COR-L47 (cell line): ENCODE measurements around the gene USO1.
"Not testable (repeated sequence)": the region's sequence is repeated elsewhere in the genome, so short reads cannot be mapped to it uniquely, and the experiment has no call there.

Experiments used
- DNase-seq: peaks from one replicate; lab custom pipeline; 2025; lab: John Stamatoyannopoulos, UW

USO1 gene

DNA sequence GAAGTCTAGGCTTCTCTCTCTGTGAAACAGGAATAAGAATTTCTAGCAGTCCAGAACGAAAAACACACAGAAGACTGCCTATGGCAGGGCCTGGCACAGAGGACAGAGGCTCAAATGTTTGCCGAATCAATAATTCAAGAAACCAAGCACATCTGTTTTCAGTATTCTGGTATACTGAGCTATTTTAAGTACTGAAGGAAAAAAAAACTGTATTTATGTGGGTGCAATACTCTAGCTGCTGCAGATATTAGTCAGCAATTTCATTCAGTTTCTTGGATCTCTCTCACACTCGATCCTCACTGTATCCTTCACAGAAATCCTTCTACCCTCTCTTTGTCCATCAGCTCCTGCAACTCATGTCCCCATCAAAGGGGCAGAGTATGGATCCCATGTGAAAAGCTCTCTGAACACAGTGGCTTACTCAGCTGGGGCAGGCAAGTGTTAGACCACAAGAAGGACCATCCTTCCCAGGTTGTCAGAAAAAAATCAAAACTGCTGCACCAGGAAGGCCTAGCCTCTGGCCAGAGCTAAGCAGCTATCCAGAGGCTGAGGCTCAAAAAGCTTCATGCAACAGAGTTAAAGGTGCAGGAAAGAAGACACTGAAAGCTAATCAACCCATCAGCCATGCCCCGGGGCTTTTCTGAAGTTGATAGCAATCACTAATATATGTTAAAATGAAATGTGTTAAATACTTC lies 9.1 kb upstream of the USO1 start:
- DNase-seq, result no peak

- not testable (repeated sequence) for DNase-seq
Measured at GRCh38 chr4:75716054-75716453, 8.3 kb upstream of the USO1 start.

- no peak for DNase-seq
Measured at GRCh38 chr4:75717408-75717807, 7.0 kb upstream of the USO1 start.

- DNase-seq, result no peak
Measured at GRCh38 chr4:75718529-75718928, 5.8 kb upstream of the USO1 start.

DNA sequence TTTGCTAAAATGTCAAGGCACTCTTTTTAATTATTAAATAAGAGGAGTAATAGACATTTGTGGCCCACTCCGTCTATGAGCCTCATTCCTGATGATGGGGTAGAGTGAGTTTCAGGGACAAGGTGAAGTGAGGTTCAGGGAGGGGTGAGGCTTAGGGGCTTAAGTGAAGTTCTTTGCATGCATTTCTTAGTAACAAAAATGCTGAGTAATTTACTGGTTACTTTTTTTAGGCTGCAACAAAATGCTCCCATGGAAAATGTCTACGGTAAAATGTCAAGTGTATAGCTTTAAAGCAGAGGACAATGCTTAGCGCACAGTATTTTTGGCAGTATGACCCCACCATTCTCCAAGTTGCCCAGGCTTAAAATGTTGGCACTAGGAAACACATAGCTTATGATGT lies 2.0 kb upstream of the USO1 start:
- no peak for DNase-seq

- DNase-seq, result peak; percentile 16
Measured at GRCh38 chr4:75723163-75724065, 963 bp upstream of the USO1 start.

DNA sequence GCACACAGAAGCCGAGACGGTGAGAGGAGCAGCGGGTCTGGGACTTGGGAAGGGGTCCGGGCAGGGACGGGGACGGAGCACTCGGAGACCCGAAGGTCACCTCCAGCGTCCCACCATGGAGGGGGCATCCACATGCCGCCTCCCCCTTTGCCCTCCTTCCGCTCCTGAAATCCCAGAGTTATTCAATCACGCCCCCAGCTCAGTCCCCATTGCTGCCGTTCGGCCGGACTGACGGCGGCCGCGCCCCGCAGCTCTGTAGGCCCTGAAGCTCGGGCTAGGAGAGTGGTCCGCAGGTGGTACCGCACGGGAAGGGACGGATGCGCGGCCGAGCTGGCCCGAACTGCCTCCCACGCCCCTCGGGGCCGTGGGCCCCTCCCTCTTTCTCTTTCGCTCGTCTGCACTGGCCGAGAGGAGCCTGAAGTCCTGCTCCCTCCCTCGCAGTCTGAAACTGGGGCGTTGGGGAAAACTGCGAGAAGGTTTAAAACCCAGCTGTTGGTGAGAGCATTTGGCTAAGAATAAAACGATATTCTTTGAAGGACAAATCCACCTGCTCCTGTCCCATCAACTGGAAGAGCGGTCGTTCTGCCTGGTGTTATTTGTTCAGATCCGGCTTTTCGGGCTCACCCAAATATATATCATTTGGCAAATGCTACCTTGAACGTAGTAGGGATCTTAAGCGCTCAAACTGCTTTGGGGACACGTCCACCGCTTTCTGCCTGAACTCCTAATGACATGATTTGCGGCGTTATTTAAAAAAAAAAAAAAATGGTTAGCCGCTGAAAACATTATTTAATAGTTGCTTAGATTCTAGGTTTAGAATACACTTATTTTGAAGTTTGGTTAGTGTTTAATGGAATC lies 719 bp downstream of the USO1 start:
- peak; percentile 16 for DNase-seq

GRCh38 chr4:75725942-75726538 lies 1.7 kb downstream of the USO1 start:
- DNase-seq, result not testable (repeated sequence)

DNA sequence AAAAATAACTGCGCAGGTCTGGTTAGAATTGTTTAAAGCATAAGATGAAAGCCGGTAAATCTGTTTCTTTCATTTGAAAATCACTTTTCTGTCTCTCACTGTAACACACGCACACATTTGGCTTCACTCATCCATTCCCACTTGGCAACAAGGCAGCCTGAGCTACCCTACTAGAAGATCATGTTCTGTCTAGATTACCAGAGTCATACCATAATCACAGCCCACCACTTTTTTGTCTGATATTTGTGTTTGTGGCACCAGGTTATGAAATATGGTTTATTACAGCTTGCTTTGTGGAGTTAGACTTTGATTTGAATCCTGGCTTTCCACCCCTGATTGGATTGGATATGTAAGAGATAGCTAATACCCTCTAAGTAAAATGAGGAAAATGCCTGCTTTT lies 2.2 kb downstream of the USO1 start:
- no peak for DNase-seq

- DNase-seq, result no peak
Measured at GRCh38 chr4:75727073-75727472, 2.7 kb downstream of the USO1 start.

DNA sequence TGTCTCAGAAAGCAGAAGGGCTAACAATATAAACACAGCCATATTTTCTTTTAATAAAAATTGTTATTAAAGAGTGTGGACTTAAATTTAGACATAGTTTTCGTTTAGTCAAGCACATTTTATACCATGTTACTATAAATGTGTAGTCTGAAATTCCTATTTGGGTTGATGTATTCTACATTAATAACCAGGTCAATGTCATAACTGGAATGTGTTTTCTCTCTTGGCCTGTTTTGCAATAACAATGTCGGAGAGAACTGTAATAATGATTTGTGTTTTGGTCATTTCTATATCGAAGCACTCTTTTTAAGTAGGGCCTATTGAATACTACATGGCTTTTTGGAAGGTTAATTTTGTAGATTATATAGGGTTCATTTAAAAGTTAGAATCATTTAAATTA lies 5.5 kb downstream of the USO1 start:
- DNase-seq, result no peak

DNA sequence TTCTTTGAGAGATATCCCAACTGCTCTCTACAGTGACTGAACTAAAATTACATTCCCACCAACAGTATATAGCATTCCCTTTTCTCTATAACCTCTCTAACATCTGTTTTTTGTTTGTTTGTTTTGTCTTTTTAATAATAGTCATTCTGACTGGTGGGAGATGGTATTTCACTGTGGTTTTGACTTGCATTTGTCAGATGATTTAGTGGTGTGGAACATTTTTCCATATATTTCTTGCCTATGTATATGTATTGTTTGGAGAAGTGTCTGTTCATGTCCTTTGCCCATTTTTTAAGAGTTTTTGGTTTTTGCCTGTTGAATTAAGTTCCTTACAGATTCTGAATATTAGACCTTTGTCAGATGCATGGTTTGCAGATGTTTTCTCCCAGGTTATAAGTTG lies 9.0 kb downstream of the USO1 start:
- DNase-seq, result no peak

GRCh38 chr4:75735525-75735924 lies 11.1 kb downstream of the USO1 start:
- DNase-seq, result no peak

- no peak for DNase-seq
Measured at GRCh38 chr4:75736862-75737261, 12.5 kb downstream of the USO1 start.

DNA sequence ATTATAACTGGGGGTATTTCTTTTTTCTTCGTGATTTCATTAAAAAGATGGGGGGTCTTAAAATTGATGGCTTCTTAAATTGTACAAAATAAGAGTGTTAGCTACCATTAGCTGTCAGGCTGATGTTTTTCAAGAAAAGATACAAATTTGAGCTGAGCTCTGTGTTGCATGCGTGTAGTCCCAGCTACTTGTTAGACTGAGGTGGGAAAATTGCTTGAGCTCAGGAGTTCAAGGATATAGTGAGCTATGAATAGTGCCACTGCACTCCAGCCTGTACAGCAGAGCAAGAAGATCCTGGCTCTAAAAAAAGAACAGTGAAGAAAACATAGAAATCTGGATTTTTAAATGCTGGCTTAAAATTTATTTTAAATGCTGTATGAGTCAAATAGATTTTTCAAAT lies 13.0 kb downstream of the USO1 start:
- DNase-seq, result no peak

GRCh38 chr4:75741027-75741426 lies 16.6 kb downstream of the USO1 start:
- no peak for DNase-seq

DNA sequence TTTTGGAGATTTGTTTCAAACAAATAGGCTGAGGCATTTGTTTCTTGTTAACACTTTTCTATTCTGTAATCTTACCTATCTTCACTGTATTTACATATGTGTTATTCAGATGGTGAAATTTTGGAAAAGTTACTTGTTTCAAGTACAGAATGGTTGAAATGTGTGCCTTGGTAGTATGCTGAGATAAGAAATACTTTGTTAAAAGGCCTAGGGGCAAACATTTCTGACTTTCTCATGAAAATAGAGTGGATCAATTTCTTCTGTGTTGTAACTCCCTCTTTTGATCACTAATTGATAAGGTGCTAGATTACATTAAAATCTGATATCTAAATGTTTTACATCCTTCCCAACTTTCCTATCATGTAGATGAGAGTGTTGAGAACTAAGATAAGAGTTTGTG lies 18.1 kb downstream of the USO1 start:
- DNase-seq, result no peak

- DNase-seq, result no peak
Measured at GRCh38 chr4:75745161-75745560, 20.8 kb downstream of the USO1 start.

DNA sequence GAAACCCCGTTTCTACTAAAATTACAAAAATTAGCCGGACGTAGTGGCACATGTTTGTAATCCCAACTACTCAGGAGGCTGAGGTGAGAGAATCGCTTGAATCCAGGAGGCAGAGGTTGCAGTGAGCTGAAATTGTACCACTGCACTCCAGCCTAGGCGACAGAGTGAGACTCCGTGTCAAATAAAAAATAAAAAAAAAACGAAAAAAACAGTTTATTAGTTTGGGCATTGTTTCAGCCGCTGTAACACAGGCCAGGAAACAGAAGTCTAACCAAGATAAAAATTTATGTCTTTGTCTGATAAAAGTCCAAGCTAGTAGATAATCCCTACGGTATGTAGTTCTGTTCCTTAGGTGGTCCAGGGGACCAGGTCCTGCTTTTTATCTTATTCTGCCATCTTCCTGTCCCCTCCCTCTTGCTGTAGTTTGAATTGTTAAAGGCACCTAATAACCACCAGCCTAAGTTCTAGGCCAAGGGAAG lies 21.4 kb downstream of the USO1 start:
- DNase-seq, result no peak

- DNase-seq, result no peak
Measured at GRCh38 chr4:75752637-75753036, 28.3 kb downstream of the USO1 start.

GRCh38 chr4:75769036-75769435 lies 44.7 kb downstream of the USO1 start:
- no peak for DNase-seq

DNA sequence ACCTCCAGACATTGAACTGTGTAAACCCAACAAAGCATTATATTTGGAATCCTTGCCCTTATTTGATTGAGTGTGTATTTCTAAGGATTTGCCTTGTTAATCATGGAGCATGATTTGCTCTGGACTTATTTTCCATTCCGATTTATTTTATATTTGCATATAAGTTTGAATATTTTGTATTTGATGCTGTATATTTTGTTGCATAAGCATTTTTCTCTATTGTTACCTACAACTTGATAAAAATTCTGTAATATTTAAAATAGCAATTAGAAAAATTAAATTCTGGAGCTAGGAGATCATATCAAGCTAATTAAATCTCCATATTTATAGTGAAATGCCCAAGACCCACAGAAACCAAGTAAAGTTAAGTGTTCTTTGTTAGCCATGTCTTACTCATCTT lies 47.2 kb downstream of the USO1 start:
- DNase-seq, result no peak
